AG08395 (cell line): Measurements from ENCODE around the gene KCNF1.

Experiments used
- DNase-seq: peaks from one replicate; pipeline ENCODE4 v3.0.0; 2012; ENCODE audit warnings: mixed read lengths, low spot score

The KCNF1 gene

DNA sequence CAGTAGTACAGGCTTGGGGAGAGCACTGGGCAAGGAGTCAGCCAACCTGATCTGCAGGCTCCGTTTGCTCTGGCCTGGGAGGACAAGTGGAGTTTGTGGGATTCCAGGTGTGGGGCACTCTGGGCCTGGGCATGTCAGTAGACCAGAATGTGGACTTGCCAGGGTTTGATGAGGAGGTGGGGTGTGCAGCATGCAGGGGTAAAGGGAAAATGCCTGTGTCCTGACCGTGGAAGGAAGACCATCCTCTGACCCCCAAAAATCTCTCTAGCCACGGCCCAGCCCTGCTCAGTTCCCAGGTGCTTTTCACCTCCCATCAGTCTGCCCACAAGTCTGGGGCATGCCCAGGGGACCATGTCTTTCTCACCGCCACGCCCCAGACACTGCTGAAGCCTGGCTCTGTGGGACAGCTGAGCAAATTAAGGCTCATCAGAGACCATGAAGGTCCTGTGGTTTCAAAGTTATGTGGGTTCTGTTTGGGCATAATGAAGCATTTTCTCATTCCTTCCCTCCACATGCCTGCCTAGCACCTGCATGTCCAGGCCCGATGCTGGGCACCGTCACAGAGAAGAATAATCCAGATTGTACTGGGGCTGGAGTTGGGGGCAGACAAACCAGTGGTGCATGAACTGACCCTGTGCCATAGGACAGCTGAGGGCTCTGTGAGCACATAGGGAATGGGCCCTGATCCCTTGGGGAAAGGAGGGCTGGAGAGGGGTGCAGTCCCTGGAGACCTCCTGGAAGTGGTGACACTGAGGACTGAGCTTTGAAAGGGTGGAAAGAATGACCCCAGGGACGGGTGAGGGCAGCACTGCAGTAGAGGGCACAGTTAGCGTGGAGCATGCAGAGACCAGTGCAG, 6.5 kb upstream of the KCNF1 start:
- DNase-seq: no peak

DNA sequence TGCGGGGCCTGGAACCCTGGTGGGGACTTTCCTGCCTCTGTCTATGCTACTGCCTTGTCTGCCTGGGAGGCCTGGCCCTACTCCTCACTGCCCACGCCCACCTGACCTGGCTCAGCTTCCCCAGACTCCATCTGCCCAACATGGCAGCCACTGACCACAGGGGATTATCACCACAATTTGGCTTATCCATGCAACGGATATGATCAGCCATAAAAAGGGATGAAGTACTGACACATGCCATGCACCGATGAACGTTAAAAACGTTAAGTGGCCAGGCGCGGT, 5.9 kb upstream of the KCNF1 start:
- DNase-seq: no peak

GRCh38 chr2:10906926-10907625, 4.7 kb upstream of the KCNF1 start:
- DNase-seq: no peak

GRCh38 chr2:10908195-10908594, 3.5 kb upstream of the KCNF1 start:
- DNase-seq: no peak

- DNase-seq: no peak
Observed at GRCh38 chr2:10909050-10909995, 2.4 kb upstream of the KCNF1 start.

DNA sequence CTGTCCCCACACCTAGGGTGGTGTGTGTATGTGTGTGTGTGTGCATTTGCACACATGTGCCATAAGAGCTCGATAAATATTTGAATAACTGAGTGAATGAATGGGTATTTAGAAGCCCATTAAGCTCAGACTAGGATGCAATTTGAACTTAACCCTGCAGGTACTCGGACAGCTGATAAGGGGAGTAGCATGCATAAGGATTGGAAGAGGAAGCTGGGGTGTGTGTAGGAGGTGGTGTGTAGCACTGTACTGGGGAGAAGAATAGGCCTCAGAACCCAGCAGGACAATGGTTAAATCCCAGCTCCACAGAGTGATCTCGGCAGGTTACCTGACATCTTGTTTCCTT, 1.8 kb upstream of the KCNF1 start:
- DNase-seq: no peak

DNA sequence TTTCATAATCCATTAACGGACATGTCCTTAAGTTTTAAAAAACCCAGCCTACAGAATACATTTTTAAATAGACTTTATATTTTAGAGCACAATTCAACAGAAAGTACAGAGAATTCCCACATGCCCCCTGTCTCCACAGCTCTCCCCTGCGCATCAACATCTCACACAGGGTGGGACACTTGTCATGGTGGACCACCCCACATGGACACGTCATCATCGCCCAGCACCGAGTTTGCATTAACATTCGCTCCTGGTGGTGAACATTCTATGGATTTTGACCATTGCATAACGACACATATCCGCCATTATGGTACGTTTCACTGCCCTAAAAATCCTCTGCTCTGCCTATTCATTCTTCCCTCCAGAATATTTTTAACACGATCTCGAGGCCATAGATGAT, 1.1 kb upstream of the KCNF1 start:
- no peak for DNase-seq

DNA sequence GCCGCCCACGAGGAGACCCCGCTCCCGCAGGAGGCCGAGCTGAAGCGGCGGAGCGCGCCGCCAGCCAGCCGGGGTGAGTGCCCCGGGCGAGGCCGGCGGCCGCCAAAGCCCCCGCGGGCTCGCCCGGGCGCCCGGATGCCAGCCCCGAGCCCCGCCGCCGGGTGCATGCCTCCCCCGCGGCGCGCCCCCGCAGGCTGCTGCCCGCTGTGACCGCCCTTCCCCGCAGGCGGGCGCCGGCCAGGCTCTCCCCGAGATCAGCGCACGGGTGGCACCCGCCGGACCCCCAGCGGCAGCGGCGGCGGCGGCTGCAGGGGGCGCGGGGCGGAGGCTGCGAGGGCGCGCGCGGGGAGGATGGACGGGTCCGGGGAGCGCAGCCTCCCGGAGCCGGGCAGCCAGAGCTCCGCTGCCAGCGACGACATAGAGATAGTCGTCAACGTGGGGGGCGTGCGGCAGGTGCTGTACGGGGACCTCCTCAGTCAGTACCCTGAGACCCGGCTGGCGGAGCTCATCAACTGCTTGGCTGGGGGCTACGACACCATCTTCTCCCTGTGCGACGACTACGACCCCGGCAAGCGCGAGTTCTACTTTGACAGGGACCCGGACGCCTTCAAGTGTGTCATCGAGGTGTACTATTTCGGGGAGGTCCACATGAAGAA, 470 bp downstream of the KCNF1 start:
- no peak for DNase-seq

GRCh38 chr2:10912796-10913455, 1.2 kb downstream of the KCNF1 start:
- no peak for DNase-seq

DNA sequence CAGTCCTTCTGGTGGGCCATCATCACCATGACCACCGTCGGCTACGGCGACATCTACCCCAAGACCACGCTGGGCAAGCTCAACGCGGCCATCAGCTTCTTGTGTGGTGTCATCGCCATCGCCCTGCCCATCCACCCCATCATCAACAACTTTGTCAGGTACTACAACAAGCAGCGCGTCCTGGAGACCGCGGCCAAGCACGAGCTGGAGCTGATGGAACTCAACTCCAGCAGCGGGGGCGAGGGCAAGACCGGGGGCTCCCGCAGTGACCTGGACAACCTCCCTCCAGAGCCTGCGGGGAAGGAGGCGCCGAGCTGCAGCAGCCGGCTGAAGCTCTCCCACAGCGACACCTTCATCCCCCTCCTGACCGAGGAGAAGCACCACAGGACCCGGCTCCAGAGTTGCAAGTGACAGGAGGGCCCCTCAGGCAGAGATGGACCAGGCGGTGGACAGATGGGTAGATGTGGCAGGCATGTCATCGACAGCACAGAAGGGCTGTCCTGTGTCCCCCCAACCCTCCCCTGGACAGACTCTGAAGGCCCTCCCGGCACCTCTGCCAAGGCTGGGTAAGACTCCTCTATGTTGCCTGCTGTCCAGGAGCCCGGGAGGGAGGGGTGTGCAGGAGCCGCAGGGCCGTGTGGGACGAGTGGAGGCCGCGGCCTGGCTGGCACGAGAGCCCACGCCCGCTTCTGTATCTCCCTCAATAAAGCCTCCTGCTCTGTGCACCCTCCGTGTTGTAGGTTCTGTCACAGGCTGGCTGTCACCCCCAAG, 2.0 kb downstream of the KCNF1 start:
- DNase-seq: no peak

- DNase-seq: peak; percentile 27
Observed at GRCh38 chr2:10914272-10914693, 2.5 kb downstream of the KCNF1 start.

GRCh38 chr2:10915236-10915635, 3.5 kb downstream of the KCNF1 start:
- DNase-seq: no peak

GRCh38 chr2:10915731-10916276, 4.1 kb downstream of the KCNF1 start:
- no peak for DNase-seq

- no peak for DNase-seq
Observed at GRCh38 chr2:10916953-10917352, 5.2 kb downstream of the KCNF1 start.

- no peak for DNase-seq
Observed at GRCh38 chr2:10917927-10918326, 6.2 kb downstream of the KCNF1 start.

GRCh38 chr2:10918661-10919409, 7.1 kb downstream of the KCNF1 start:
- DNase-seq: no peak

- DNase-seq: no peak
Observed at GRCh38 chr2:10919410-10919770, 7.7 kb downstream of the KCNF1 start.

- no peak for DNase-seq
Observed at GRCh38 chr2:10919771-10920621, 8.3 kb downstream of the KCNF1 start.
